Stimulated activated CD8-positive, alpha-beta memory T cell treated with anti-CD3 and anti-CD28 coated beads, Interleukin-12 subunit alpha, Interleukin-12 subunit beta, amount 100 ng/mL, for 4 hours (primary cell): Measurements from ENCODE around the gene CLIP3.
"Not testable (repeated sequence)": the region's sequence is repeated elsewhere in the genome, so short reads cannot be mapped to it uniquely, and the experiment has no call there.

Experiments
- DNase-seq: peaks from one replicate; pipeline ENCODE4 v3.0.0-alpha.2; 2020; ENCODE audit warnings: low read depth

The CLIP3 gene

GRCh38 chr19:36009220-36009619 is 23.5 kb downstream of the CLIP3 start:
- no peak for DNase-seq

- DNase-seq = no peak
Observed at GRCh38 chr19:36008336-36008978, 24.2 kb downstream of the CLIP3 start, which contains the start of gene SYNE4. SYNE4 (minus strand) TSS chr19:36008813; CDS start chr19:36008681, 132 bp downstream.

- no peak for DNase-seq
Observed at GRCh38 chr19:36006955-36007354, 25.7 kb downstream of the CLIP3 start.

GRCh38 chr19:36003284-36003683 is 29.4 kb downstream of the CLIP3 start:
- DNase-seq = no peak

- DNase-seq = no peak
Observed at GRCh38 chr19:36001605-36002004, 31.1 kb downstream of the CLIP3 start.

- DNase-seq = no peak
Observed at GRCh38 chr19:35996777-35997176, 35.9 kb downstream of the CLIP3 start.

DNA sequence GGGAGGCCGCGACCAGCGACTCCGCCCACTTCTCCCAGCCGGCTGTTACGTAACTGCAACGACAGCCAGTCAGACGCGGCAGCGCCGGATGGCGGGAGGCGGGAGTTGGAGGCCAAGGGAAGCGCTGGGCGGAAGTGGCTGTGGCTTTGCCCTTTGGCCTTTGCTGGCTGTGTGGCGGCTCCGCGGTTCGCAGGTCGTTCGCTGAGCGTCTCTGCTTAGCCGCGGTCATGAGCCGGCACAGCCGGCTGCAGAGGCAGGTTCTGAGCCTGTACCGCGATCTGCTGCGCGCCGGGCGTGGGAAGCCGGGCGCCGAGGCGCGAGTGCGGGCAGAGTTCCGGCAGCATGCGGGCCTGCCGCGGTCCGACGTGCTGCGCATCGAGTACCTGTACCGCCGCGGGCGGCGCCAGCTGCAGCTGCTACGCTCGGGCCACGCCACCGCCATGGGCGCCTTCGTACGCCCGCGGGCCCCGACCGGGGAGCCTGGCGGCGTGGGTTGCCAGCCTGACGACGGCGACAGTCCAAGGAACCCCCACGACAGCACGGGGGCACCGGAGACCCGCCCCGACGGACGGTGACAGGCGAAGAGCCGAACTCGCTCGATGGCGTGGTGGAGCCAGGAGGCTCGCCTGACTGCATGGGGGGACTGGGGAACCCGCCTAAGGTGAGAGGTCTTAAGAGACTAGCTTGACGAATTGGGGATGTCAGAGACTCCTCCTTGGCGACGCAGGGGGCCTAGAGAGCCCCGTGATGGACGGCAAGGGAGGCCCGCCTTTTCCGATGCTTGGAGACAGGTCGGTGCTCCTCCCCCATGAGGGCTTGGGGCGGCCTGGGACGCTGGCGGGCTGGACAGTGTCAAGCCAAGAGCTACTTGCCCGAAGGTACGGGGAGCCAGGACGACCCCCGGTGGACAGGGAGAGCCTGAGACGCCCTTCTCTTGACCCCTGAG is 37.4 kb downstream of the CLIP3 start, which contains the start of gene SDHAF1:
TSS of gene SDHAF1 (plus strand) at position 141 of the 946 bp plus-strand sequence. CDS start at position 228, 87 bp downstream.
- peak; percentile 90 for DNase-seq

GRCh38 chr19:35993923-35994598 is 38.6 kb downstream of the CLIP3 start:
- no peak for DNase-seq

DNA sequence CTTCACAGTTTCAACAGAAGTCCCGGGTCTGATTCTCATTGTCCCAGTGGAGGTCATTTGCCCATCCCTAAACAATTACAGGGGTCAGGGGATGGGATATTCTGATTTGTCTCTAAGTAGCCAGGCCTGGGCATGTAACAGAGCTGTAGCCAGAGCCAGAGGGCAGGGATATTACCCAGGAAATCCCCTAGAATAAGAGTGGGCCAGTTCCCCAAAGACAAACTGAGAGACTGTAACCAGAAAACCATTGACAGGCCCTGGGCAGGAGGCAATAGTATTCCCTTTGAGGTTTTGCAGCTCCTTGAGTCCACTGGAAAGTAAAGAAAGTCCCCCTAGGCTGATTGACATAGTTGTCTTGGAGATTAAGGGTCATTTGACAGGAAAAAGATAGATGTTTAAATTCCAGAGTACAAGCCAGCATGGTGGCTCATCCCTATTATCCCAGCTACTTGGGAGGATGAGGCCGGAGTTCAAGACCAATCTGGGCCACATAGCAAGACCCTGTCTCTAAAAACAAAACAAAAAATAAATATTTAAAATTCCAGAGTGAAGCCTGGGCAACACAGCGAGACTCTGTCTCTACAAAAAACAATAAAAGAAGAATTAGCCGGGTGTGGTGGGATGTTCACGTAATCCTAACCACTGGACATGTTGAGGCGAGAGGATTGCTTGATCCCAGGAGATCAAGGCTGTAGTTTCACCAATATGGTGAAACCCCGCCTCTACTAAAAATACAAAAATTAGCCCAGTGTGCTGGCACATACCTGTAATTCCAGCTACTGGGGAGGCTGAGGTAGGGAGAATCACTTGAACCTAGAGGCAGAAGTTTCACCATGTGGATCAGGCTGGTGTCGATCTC is 39.5 kb downstream of the CLIP3 start:
- no peak for DNase-seq

DNA sequence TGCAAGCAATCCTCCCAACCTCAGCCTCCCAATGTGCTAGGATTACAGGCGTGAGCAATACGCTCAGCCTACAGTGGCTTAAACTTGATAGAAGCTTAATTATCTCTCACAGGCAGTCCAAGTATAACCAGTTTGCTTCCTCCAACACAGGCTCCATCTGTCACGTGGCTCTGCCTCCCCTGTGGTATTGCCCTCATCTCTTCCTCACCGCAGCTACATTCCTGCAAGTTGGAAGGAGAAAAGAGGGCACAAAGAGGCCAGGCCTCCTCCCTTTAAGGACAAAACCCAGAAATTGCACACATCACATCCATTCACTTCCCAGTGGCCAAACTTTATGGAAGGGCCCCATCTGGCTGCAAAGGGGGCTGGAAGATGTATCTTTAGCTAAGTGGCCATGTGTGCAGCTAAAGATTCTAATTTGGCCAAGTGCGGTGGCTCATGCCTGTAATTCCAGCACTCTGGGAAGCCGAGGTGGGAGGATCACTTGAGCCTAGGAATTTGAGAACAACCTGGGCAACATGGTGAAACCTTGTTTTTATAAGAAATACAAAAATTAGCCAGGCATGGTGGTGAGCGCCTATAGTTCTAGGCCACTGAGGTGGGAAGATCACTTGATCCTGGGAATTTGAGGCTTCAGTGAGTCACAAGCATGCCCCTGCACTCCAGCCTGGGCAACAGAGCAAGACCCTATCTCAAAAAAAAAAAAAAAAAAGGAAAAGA is 40.8 kb downstream of the CLIP3 start:
- DNase-seq = no peak

DNA sequence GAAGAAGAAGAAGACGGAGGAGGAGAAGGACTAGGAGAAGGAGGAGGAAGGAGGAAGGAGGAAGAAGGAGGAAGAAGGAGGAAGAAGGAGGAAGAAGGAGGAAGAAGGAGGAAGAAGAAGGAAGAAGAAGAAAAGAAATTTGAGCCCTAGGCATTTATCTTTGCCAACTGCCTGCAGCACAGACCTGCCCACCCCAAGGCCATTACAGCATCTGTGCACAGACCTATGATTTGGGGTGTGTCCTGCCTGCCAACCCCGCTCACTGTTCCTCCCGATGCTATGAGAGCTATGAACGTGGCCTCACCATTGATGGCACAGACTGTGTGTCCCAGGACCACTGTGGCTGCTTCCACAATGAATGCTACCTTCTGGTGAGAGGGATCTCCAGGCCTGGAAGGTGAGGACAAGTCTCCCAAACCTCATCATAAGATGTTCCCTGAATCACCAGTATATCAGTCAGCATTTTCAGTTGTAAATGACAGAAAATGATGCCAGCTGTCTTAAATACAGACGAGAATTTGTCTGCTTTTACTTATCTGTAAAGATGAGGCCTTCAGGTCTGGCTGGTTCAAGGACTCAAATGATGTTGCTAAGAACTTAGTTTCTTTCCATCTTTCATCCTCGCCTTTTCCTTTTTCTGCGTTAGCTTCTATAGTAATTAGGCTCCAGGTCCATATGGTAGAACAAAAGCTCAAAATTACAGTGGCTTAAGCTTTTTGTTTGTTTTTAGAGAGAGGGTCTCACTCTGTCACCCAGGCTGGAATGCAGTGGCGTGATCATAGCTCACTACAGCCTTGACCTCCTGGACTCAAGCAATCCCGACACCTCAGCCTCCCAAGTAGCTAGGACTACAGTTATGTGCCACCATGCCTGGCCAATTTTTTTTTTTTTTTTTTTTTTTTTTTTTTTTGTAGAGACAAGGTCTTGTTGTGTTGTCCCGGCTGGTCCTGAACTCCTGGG is 41.6 kb downstream of the CLIP3 start:
- DNase-seq = no peak

- DNase-seq = no peak
Observed at GRCh38 chr19:35990156-35990555, 42.5 kb downstream of the CLIP3 start.

DNA sequence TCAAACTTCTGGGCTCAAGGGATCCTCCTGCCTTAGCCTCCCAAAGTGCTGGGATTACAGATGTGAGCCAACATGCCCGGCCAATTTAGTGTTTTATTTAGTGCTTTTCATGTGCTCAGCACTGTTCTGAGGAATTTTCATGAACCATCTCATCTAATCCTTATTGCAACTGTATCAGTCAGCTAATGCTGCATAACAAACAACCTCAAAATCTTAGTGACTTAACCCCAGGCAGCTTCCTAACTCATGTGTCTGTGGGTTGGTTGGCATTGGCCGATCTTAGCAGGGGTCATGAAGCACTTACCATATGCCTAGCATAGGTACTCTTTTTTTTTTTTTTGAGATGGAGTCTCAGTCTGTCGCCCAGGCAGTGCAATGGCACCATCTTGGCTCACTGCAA is 43.8 kb downstream of the CLIP3 start:
- no peak for DNase-seq

DNA sequence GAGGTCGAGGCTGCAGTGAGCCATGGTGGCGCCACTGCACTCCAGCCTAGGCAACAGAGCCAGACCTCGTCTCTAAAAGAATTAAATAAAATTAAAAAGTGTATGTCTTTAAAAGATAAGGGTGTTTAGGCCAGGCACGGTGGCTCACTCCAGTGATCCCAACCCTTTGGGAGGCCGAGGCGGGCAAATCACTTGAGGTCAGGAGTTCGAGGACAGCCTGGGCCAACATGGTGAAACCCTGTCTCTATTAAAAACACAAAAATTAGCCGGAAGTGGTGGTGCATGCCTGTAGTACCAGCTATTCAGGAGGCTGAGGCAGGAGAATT is 45.1 kb downstream of the CLIP3 start:
- no peak for DNase-seq

- no peak for DNase-seq
Observed at GRCh38 chr19:35986664-35987570, 45.8 kb downstream of the CLIP3 start.

DNA sequence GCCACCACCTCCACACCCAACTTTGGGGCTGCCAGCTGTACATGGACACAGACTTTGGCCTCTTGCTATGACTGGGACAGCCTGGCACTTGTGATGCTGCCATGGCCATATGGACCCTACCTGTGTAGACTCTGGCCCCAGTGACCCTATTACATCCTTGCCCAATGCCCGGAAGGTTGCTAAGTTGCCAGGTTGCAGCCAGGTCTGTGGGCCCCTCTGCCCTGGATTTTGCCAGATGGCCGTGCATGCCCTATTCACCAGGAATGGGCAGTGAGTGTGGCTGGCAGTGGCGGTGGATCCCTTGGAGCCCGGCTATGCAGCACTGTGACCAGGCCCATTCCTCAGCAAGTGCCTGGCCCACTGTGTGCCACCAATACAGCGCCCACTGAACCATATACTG is 46.6 kb downstream of the CLIP3 start:
- DNase-seq = no peak

- no peak for DNase-seq
Observed at GRCh38 chr19:35983177-35983576, 49.5 kb downstream of the CLIP3 start.

- DNase-seq = not testable (repeated sequence)
Observed at GRCh38 chr19:35980997-35981396, 51.7 kb downstream of the CLIP3 start.
